HG03039 (cell line): ENCODE measurements around the gene RTL10.

ENCODE experiments used
- ATAC-seq: cut with Tn5 transposase; IDR thresholded peaks from one replicate; pipeline ENCODE4 v1.9.1; 2021; ENCODE audit warnings: mild to moderate bottlenecking, moderate library complexity; ENCODE audit not compliant: unreplicated experiment

Gene RTL10

GRCh38 chr22:19854778-19855503, at the start of gene RTL10, which contains the start of gene GNB1L:
Gene RTL10, minus strand, starts transcription at chr22:19854874. Its CDS starts 2,613 bp downstream, at chr22:19852261.
Gene GNB1L, minus strand, starts transcription at chr22:19854874. Its CDS starts 33,519 bp downstream, at chr22:19821355.
- peak; percentile 80 for ATAC-seq

DNA sequence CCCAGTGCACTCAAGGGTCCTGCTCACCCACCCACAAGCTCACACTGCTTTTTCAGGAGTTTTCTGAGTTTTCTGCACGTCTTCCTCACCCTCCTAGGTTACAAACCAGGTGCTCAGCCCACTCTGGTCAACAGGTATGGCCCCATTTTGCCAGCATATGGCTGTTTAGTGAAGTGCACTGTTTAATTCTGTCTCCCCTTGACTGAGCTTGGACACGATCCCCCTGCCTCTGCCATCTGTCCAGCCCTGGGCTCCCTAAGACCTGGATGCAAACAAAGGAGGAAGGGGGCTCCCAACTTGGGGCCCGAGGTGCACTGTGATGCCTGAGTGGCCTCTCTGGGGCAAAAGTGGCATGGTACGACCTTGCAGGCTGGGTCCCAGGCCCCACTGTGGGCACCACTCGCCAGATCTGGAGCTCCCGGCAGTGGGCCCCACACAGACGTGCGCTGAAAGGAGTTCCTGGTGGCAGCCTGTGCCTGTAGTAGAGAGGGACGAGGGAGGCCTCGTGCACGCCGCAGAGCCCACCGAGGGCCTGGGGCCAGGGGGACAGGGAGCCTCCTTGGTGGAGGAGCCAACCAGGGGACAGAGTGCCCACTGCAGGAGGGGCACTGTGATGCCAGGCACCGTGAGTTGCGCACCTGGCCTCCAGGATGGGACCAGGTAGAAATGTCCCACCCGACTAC, 49.6 kb upstream of the RTL10 start:
- ATAC-seq, result no peak

GRCh38 chr22:19903513-19903912, 48.8 kb upstream of the RTL10 start:
- no peak for ATAC-seq

- no peak for ATAC-seq
Measured at GRCh38 chr22:19903031-19903430, 48.4 kb upstream of the RTL10 start.

GRCh38 chr22:19902245-19902715, 47.6 kb upstream of the RTL10 start:
- no peak for ATAC-seq

- ATAC-seq, result no peak
Measured at GRCh38 chr22:19901577-19902244, 47.0 kb upstream of the RTL10 start.

DNA sequence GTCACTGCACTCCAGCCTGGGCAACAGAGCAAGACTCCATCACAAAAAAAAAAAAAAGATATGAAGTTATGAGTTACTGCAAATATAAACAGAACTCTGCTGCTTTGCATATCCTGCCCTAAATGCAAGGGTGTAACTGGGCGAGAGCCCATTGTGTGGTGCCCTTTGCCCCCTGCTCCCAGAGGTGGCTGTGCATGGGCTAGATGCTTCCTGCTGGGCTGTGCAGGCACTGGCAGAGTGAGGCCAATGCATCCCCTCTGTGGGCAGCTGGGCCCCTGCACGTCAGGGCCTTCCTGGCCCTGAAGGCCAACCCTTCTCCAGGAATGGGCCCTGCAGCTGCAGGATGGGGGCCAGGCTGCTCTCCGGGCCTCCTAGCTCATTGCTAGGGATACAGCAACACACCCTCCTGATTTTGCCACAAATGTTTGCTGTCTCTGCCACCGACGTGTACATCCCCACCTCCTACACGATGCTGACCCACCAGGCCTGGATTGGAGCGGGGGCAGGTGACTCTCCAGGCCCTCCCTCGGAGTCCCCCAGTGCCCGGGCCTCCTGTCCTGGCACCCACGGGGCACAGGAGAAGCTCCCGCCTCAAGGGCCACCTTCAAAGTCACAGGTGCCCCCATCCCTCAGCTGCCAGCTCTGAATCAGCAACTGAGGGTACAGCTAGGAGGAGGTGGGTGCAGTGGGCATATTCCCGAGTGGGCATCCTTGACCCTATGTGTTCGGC, 46.2 kb upstream of the RTL10 start:
- ATAC-seq, result no peak

DNA sequence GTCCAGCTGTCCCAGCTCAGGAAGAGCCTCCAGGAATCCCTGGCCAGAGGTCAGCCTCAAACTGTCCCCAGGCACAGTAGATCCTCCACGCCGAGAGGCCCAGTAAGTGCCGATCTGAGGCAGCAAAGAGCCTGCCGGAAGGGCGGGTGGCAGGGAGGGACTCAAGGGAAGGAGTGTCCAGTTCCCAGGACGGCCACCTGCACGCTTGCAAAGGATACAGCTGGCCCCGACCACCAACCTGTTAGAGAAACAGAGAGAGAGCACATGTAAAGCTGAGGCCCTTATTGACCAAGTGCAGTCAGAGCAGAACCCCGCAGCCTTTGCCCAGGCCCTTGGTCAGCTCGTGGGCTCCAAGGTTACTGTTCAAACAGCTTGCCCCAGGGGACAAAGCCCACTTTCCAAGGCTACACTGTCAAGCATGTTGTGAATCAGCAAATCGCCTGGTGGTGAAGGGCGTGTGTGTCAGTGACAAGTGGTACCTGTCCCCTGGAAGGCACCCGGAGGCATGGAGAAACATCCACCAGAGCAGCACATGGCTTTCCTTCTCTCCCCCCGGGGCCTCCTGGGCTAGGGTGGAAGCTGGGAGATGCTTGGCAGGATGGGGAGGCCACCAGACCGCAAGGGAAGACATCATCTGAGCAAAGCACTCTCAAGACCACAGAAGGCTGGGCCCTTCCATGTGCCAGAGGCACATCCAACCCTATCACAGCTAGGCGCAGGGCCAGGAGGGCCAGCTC, 44.3 kb upstream of the RTL10 start:
- no peak for ATAC-seq

GRCh38 chr22:19898145-19898544, 43.5 kb upstream of the RTL10 start:
- no peak for ATAC-seq

GRCh38 chr22:19897726-19898125, 43.1 kb upstream of the RTL10 start:
- ATAC-seq, result no peak

GRCh38 chr22:19896665-19897355, 42.1 kb upstream of the RTL10 start:
- no peak for ATAC-seq

GRCh38 chr22:19895160-19895849, 40.6 kb upstream of the RTL10 start:
- no peak for ATAC-seq

- ATAC-seq, result no peak
Measured at GRCh38 chr22:19893363-19893762, 38.7 kb upstream of the RTL10 start.

- no peak for ATAC-seq
Measured at GRCh38 chr22:19892925-19893324, 38.3 kb upstream of the RTL10 start.

DNA sequence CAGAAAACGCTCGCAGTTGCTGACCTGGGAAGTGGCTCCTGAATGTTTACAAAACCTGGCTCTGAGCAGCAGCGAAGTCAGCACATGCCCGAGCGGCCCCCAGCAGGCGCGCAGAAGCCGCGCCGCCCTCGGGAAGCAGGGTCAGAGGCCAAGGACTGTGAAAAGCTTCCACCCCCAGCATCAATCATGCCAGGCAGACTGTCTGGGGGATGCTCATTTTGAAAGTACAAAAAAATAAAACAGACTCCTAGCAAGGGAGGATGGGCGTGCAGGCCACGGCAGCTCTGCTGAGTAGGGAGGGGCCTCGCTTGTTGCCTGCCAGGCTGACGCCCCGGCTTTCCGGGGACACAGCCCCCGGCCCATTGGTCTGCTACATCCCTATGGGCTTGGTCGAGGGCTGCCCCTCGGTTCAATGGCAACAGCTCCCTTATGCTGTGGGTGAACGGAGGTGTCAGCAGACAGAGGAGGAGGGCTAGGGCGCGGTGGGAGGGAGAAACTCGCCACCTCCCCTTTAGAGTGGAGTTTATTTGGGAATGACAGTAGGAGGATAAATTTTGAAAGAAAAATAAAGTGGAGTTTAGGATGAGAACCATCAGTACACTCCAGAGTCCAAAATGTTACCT, 37.7 kb upstream of the RTL10 start:
- ATAC-seq, result no peak

DNA sequence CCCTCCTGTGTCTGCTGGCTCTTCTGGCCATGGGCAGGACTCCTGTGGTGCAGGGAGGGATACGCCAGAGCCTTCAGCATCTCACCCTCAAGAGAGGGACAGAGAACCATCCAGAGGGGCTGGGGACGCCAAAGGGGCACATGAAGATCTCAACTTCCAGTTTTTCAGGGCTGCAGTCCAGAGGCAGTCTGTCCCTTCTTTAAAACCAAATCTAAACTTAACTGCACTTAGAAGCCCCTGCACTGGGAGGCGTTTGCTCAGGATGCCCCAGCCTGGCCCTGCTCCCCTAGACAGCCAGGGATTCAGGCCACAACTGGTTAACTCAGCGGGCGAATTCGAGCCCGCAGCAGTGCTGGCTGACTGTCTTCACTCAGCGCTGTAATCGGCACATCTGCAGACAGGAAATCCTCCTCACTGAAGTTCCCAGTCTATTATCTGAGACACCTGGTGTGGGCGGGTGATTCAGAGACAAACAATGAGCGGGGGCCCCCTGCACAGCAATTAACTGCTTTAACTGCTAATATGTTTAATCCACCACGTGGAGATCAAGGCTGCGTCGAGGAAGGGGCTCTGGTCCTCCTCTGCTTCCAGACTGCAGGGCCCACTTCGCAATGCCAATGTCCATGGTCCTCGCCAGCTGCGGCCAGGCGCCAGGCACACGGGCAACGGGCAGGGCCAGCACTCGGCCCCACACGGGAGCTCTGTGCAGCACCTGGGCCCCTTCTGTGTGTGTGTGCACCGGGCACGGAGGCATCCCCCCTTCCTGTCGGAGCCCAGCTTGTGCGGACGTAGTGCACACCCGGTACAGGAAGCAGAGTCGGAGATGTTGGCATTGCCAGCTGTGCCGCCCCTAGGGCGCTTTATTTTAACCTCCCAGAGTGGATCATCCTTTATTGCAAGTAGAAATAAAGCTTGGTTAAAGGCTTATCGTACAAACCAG, 36.9 kb upstream of the RTL10 start:
- ATAC-seq, result no peak

- ATAC-seq, result no peak
Measured at GRCh38 chr22:19890502-19891316, 36.0 kb upstream of the RTL10 start.
